Fibroblast of the aortic adventitia (primary cell): ENCODE measurements around the gene RMI2. TPM values are rescaled to one million over a fixed set of nuclear protein-coding genes. Genes with fewer than 3 reads are reported as not detected.

Source experiments
- DNase-seq: peaks from one replicate; pipeline ENCODE4 v3.0.0-alpha.2; 2010; ENCODE audit warnings: low read depth
- H3K4me3 ChIP-seq: 2 replicates; pipeline ENCODE4 v1.5.1; 2011; ENCODE audit warnings: low read depth, mild to moderate bottlenecking, control low read depth, low read length, moderate library complexity
- total RNA-seq: library from RNA; depleted of rRNA; stranded (reverse); fragments of >200 nt; gene quantifications from 2 replicates; pipeline ENCODE4 v1.2.3, GENCODE V29; 2012; ENCODE audit warnings: low replicate concordance
- TF ChIP-seq, protein P1 (sequence below): IDR thresholded peaks from 2 replicates; pipeline ENCODE4 v1.5.1; 2011; ENCODE audit warnings: mild to moderate bottlenecking, low read length, control low read depth, inconsistent platforms; ENCODE audit not compliant: insufficient read depth

Gene RMI2
- total RNA-seq, 1 donor: 24.4 TPM

DNA sequence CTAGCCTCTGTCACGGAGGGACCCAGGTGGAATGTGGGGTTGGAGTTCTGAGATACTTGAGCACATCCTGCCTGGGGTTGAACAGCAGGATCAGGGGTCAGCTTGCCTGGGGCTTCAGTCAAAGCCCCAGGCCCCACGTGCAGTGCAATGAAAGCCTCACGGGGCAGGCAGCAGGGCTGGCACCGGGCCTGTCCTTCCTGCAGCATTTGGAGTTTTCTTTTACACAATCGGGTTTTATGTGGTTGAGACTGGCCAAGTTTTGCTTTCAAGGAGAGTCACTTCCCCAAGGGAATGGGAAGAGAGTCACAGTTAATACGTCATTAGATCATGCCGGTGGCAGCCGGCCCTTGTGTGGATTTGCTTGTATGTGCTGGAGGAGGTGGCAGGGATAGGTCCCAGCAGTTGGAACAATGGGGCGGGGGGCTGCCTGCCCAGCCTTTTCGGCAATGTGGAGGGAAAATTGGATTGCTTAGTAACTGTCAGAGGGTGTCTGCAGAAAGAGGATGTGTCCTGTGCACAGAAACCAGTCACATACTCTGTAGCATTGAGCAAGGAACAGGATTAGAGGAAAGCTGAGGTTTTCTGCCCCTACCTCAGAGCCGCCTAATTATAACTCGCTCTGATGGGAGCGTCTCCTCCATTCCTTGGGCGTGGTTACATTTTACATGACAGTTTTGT lies 4.5 kb downstream of the RMI2 start:
- peak; percentile 73 for DNase-seq
- H3K4me3 ChIP-seq: no peak overlapping the region
- TF ChIP-seq, protein P1, sequence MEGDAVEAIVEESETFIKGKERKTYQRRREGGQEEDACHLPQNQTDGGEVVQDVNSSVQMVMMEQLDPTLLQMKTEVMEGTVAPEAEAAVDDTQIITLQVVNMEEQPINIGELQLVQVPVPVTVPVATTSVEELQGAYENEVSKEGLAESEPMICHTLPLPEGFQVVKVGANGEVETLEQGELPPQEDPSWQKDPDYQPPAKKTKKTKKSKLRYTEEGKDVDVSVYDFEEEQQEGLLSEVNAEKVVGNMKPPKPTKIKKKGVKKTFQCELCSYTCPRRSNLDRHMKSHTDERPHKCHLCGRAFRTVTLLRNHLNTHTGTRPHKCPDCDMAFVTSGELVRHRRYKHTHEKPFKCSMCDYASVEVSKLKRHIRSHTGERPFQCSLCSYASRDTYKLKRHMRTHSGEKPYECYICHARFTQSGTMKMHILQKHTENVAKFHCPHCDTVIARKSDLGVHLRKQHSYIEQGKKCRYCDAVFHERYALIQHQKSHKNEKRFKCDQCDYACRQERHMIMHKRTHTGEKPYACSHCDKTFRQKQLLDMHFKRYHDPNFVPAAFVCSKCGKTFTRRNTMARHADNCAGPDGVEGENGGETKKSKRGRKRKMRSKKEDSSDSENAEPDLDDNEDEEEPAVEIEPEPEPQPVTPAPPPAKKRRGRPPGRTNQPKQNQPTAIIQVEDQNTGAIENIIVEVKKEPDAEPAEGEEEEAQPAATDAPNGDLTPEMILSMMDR: no peak

DNA sequence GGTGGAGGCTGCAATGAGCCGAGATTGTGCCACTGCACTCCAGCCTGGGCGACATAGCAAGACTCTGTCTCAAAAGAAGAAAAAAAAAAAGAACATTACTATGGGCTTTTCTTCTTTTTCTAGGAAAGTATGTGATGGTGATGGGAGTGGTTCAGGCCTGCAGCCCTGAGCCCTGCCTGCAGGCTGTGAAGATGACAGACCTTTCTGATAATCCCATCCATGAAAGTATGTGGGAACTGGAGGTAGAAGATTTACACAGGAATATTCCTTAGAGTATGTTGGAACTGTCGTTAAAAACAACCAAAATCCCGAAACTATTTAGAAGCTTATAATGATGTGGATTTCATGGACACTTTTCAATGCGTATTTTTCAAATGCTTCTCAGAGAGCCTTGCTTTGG lies 5.3 kb downstream of the RMI2 start:
- no peak for DNase-seq
- TF ChIP-seq, protein P1: no peak
- H3K4me3 ChIP-seq: peak overlapping the region; percentile 13

DNA sequence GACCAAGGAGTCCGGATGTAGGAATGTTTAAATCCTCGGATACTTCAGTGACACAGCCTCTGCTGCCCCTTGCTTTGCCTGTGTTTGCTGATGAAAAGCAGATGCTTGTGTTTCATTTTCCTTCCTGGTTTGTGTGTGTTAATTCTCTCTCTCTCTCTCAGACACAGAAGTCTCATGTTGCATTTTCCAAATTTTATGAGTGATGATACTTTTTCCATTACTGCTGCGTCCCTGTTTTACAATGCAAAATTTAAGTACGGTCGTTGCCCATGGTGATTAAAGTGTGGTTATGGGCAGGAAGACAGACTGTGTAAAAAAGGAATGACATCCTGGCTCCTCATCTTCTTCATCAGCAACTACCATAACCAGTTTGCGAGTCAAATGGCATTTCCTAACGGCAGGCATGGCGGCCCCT lies 5.7 kb downstream of the RMI2 start:
- peak; percentile 86 for DNase-seq
- TF ChIP-seq, protein P1: no peak
- peak overlapping the region; percentile 25 for H3K4me3 ChIP-seq

DNA sequence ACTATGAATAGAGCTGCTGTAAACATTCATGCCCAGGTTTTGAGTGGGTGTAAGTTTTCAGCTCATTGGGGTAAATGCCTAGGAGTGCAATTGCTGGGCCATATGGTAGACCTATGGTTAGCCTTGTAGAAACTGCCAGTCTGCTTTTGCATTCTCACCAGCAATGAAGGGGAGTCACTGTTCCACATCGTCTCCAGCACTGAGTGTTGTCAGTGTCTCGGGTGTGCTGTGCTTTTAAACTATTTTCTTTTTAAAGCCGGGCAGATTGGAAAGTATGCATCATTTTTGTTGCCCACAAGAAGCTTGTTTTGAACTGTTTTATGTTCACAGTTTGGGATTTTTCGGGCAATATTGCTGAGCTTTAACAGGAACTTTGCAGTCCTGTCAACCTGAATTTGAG lies 7.9 kb downstream of the RMI2 start:
- TF ChIP-seq, protein P1: no peak
- no peak for DNase-seq
- H3K4me3 ChIP-seq: no peak overlapping the region

DNA sequence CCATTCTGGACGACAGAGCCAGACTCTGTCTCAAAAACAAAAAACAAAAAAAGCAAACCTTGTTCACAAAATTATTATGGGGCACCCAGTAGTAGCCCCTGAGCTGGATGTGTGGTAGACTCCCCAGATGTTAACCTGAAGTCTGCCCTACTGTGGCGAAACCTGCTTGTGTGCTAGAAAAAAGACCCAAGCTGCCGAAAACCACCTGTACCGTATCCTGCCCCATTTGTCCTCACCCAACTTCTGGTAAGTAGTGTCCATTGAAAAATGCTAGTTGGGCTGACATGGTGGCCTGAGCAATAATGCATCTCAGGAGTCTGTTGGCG lies 9.1 kb downstream of the RMI2 start:
- TF ChIP-seq, protein P1: no peak
- no peak overlapping the region for H3K4me3 ChIP-seq
- DNase-seq: no peak

DNA sequence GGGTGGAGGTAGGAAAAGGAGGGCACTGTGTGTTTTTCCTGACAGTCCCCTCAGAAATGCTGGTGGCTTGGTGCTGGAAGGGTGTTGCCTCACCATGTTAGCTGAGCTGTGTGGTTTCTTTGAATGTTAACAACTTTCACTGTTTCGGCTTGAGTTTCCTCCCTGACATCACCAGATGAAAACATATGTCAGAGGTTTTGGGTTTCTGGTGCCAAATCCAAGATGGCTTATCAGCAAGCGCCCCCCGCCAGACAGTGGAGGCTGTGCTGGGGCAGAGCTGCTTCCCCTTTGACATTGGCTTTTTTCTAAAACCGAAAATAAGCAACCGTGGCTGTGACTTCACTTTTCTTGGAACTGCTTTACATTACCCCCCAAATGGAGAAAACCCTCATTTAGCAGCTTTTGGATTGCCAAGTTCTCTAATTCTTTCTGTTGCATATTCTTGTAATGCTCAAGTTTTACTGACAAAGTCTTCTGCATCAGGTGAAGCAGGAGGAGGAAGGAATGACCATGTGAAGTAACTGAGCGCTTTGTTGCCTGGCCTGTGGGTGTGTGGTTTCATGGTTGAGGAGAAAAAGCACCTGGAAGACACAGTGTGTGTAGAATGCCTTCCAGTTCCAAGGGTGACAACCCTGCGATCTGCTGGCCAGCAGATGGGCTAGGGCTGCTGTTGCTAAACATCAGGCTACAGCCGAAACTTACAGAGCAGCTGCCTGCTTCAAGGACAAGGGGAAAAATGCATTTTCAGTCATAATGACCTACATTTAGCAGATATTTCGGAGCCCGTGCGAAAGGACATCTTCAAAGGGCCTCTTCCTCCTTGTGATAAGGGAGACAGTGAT lies 9.7 kb downstream of the RMI2 start:
- no peak overlapping the region for H3K4me3 ChIP-seq
- peak; percentile 75 for DNase-seq
- TF ChIP-seq, protein P1: no peak
